ENCODE results near the gene TENM4.

- no peak for TF ChIP-seq CTCF (IDR thresholded peaks at IDR 0.05)
- TF ChIP-seq POLR2AphosphoS5 (IDR thresholded peaks at IDR 0.05): no peak
- no peak for TF ChIP-seq EP300 (IDR thresholded peaks at IDR 0.05)
- TF ChIP-seq POLR2A (IDR thresholded peaks at IDR 0.05): no peak
These were observed 36.5 kb downstream of the TENM4 start for GRCh38 chr11:79404325-79404724.
